MM.1S (cell line): ENCODE results near the gene CPSF3.

Source experiments
- DNase-seq: peaks from one replicate; pipeline ENCODE4 v3.0.0-alpha.2; 2015
- H2AFZ ChIP-seq: fragments of 300-600 bp; sonication (generic); 2 replicates; pipeline ENCODE4 v1.6.0; 2016; ENCODE audit warnings: antibody characterized with exemption, low read length
- H3F3A ChIP-seq: fragments of 300-600 bp; sonication (generic); 2 replicates; pipeline ENCODE4 v1.6.1; 2016; ENCODE audit warnings: mild to moderate bottlenecking, antibody characterized with exemption, low read length, moderate library complexity, mixed read lengths; ENCODE audit not compliant: insufficient read depth
- H3K27ac ChIP-seq: fragments of 300-600 bp; sonication (generic); 2 replicates; pipeline ENCODE4 v1.5.1; 2016; ENCODE audit warnings: mild to moderate bottlenecking, low read length
- H3K27me3 ChIP-seq: fragments of 300-600 bp; sonication (generic); replicated peaks from 2 replicates; pipeline ENCODE4 v1.6.0; 2016; ENCODE audit warnings: low read length; ENCODE audit not compliant: insufficient read depth
- H3K36me3 ChIP-seq: fragments of 300-600 bp; sonication (generic); replicated peaks from 2 replicates; pipeline ENCODE4 v1.6.1; 2016; ENCODE audit warnings: mild to moderate bottlenecking, low read length, mixed read lengths; ENCODE audit not compliant: insufficient read depth
- H3K4me1 ChIP-seq: fragments of 300-600 bp; sonication (generic); 2 replicates; pipeline ENCODE4 v1.6.1; 2016; ENCODE audit warnings: low read length, mixed read lengths
- H3K4me2 ChIP-seq: fragments of 300-600 bp; sonication (generic); 2 replicates; pipeline ENCODE4 v1.6.0; 2016; ENCODE audit warnings: low read depth, low read length
- H3K4me3 ChIP-seq: fragments of 300-600 bp; sonication (generic); 2 replicates; pipeline ENCODE4 v1.5.1; 2016; ENCODE audit warnings: low read length, mixed read lengths
- H3K79me2 ChIP-seq: fragments of 300-600 bp; sonication (generic); 2 replicates; pipeline ENCODE4 v1.6.1; 2016; ENCODE audit warnings: mixed run types, low read length, mixed read lengths
- H3K9ac ChIP-seq: fragments of 300-600 bp; sonication (generic); 2 replicates; pipeline ENCODE4 v1.6.1; 2016; ENCODE audit warnings: low read length, mixed read lengths
- H3K9me2 ChIP-seq: fragments of 300-600 bp; sonication (generic); replicated peaks from 2 replicates; pipeline ENCODE4 v1.6.1; 2016; ENCODE audit warnings: mild to moderate bottlenecking, low read length, mixed read lengths; ENCODE audit not compliant: insufficient read depth
- H3K9me3 ChIP-seq: fragments of 300-600 bp; sonication (generic); replicated peaks from 2 replicates; pipeline ENCODE4 v1.6.1; 2016; ENCODE audit warnings: mild to moderate bottlenecking, low read length, mixed read lengths; ENCODE audit not compliant: insufficient read depth
- H4K20me1 ChIP-seq: fragments of 300-600 bp; sonication (generic); 2 replicates; pipeline ENCODE4 v1.6.1; 2016; ENCODE audit warnings: mild to moderate bottlenecking, low read length, moderate library complexity, mixed read lengths; ENCODE audit not compliant: insufficient read depth
- EZH2 ChIP-seq: fragments of 300-600 bp; sonication (generic); optimal IDR thresholded peaks from 2 replicates; pipeline ENCODE3; 2017; ENCODE audit warnings: low read depth, mild to moderate bottlenecking, antibody characterized with exemption, low read length, mixed read lengths
- EZH2phosphoT487 ChIP-seq: fragments of 300-600 bp; sonication (generic); IDR thresholded peaks from 2 replicates; pipeline ENCODE4 v1.6.1; 2018; ENCODE audit warnings: antibody characterized with exemption, low read length
- TF ChIP-seq, protein P1 (sequence below): fragments of 300-600 bp; sonication (generic); IDR thresholded peaks from 2 replicates; pipeline ENCODE4 v1.5.1; 2016; ENCODE audit warnings: antibody characterized with exemption, low read length, mixed read lengths

The CPSF3 gene

GRCh38 chr2:9423100-9423921, at the start of gene CPSF3, which contains the start of gene ITGB1BP1:
TSS of gene CPSF3 (plus strand) at chr2:9423654. CDS start at chr2:9423774, 120 bp downstream.
TSS of gene ITGB1BP1 (minus strand) at chr2:9423528. CDS start at chr2:9418697, 4,831 bp downstream.
- peaks cover 16% of the 10 kb centered on the region for H3F3A ChIP-seq
- peak; percentile 98 for DNase-seq
- no peaks in the 10 kb centered on the region for H3K9me3 ChIP-seq
- H3K4me3 ChIP-seq = peak within 1 kb of the TSS; percentile 94
- no peaks in the 10 kb centered on the region for H3K9me2 ChIP-seq
- peak within 1 kb of the TSS; percentile 93 for H3K9ac ChIP-seq
- peak within 1 kb of the TSS; percentile 99 for H3K4me2 ChIP-seq
- peak within 1 kb of the TSS; percentile 97 for H2AFZ ChIP-seq
- H3K36me3 ChIP-seq = no peaks in the 10 kb centered on the region
- no peaks in the 10 kb centered on the region for H4K20me1 ChIP-seq
- no peaks in the 10 kb centered on the region for H3K27me3 ChIP-seq
- peak within 1 kb of the TSS; percentile 80 for H3K27ac ChIP-seq
- H3K4me1 ChIP-seq = peaks cover 36% of the 10 kb centered on the region
- TF ChIP-seq EZH2phosphoT487 (no peak), EZH2 (no peak)
- TF ChIP-seq, protein P1, sequence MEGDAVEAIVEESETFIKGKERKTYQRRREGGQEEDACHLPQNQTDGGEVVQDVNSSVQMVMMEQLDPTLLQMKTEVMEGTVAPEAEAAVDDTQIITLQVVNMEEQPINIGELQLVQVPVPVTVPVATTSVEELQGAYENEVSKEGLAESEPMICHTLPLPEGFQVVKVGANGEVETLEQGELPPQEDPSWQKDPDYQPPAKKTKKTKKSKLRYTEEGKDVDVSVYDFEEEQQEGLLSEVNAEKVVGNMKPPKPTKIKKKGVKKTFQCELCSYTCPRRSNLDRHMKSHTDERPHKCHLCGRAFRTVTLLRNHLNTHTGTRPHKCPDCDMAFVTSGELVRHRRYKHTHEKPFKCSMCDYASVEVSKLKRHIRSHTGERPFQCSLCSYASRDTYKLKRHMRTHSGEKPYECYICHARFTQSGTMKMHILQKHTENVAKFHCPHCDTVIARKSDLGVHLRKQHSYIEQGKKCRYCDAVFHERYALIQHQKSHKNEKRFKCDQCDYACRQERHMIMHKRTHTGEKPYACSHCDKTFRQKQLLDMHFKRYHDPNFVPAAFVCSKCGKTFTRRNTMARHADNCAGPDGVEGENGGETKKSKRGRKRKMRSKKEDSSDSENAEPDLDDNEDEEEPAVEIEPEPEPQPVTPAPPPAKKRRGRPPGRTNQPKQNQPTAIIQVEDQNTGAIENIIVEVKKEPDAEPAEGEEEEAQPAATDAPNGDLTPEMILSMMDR = no peak; the same call in 1 of the 2 replicates
- H3K79me2 ChIP-seq = peaks cover 73% of the 10 kb centered on the region

DNA sequence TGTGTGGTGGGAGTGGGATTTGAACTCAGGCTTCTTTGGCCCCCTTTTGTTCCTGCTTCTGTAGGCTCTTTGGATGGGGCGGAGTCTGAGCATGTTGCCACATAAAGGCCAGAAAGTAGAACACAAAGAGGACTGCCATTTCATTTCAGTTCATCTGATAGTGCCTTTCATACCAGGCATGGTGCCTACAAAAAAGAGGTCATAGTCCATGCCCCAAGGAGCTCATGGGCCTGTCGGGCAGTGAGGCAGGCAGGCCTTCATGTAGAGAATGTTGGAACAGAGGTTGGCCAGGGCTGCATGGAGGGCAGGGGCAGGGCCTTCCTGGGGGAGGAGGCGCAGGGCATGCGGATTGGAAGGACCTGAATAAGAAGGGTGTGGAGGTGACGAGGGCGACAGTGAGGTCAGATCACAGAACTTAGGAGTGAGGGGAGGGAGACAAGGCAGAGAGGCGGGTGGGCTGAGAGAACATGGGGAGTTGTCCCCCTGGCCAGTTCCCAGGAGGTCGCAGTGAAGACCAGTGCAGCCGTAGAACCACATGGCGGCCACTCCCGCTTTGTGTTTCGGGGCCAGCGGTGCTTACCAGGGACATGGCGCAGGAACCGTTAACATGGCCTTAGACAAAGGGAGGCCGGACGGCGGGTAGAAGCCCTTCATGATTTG, 49.3 kb upstream of the CPSF3 start:
- H3K4me1 ChIP-seq = no peaks in the 10 kb centered on the region
- TF ChIP-seq, protein P1 = no peak
- no peaks in the 10 kb centered on the region for H4K20me1 ChIP-seq
- H3K9ac ChIP-seq = no peak overlapping the region
- H3K27ac ChIP-seq = no peak overlapping the region
- H3K4me2 ChIP-seq = no peak overlapping the region
- H3K36me3 ChIP-seq = no peaks in the 10 kb centered on the region
- H3K27me3 ChIP-seq = no peaks in the 10 kb centered on the region
- no peaks in the 10 kb centered on the region for H3K9me2 ChIP-seq
- H3F3A ChIP-seq = no peaks in the 10 kb centered on the region
- H3K4me3 ChIP-seq = no peak overlapping the region
- H2AFZ ChIP-seq = no peak overlapping the region
- no peaks in the 10 kb centered on the region for H3K79me2 ChIP-seq
- no peak for DNase-seq
- H3K9me3 ChIP-seq = no peaks in the 10 kb centered on the region

- Histone ChIP-seq H3K27me3 (no peaks in the 10 kb centered on the region), H3K9me3 (no peaks in the 10 kb centered on the region)
- DNase-seq = no peak
Measured at GRCh38 chr2:9375857-9376428, 47.5 kb upstream of the CPSF3 start.

More at GRCh38 chr2:9375857-9376428, 47.5 kb upstream of the CPSF3 start:
- Histone ChIP-seq H3K4me1 (no peaks in the 10 kb centered on the region), H3K4me3 (no peak overlapping the region), H3K36me3 (no peaks in the 10 kb centered on the region), H3F3A (no peaks in the 10 kb centered on the region), H3K9me2 (no peaks in the 10 kb centered on the region), H3K79me2 (no peaks in the 10 kb centered on the region), H2AFZ (no peak overlapping the region), H3K27ac (no peak overlapping the region), H4K20me1 (no peaks in the 10 kb centered on the region), H3K9ac (no peak overlapping the region), H3K4me2 (no peak overlapping the region)
- TF ChIP-seq, protein P1 = no peak
- TF ChIP-seq EZH2 (no peak), EZH2phosphoT487 (no peak)
